GM19239 (cell line): ENCODE results near the gene ULBP2.
"Not testable (repeated sequence)": the region's sequence is repeated elsewhere in the genome, so short reads cannot be mapped to it uniquely, and the experiment has no call there.

ENCODE experiments used
- DNase-seq: peaks from one replicate; pipeline ENCODE4 v3.0.0; 2011; ENCODE audit warnings: low spot score; ENCODE audit not compliant: insufficient read length
- FAIRE-seq: peaks from 2 replicates; lab custom pipeline; 2011; peaks lifted over from hg19 to GRCh38; lab: Jason Lieb, UNC

Gene ULBP2

GRCh38 chr6:149907317-149907716, 34.5 kb upstream of the ULBP2 start:
- no peak for FAIRE-seq
- DNase-seq = no peak

GRCh38 chr6:149908480-149908879, 33.3 kb upstream of the ULBP2 start:
- not testable (repeated sequence) for DNase-seq, FAIRE-seq

- FAIRE-seq (no peak), DNase-seq (no peak)
Measured at GRCh38 chr6:149909701-149910470, 31.9 kb upstream of the ULBP2 start.

GRCh38 chr6:149910721-149911151, 31.1 kb upstream of the ULBP2 start:
- FAIRE-seq (no peak), DNase-seq (no peak)

GRCh38 chr6:149912680-149913079, 29.1 kb upstream of the ULBP2 start:
- not testable (repeated sequence) for DNase-seq, FAIRE-seq

GRCh38 chr6:149913085-149913484, 28.7 kb upstream of the ULBP2 start:
- DNase-seq (no peak), FAIRE-seq (no peak)

GRCh38 chr6:149913540-149914240, 28.1 kb upstream of the ULBP2 start:
- no peak for FAIRE-seq
- DNase-seq = no peak

- DNase-seq (no peak), FAIRE-seq (no peak)
Measured at GRCh38 chr6:149915970-149916865, 25.6 kb upstream of the ULBP2 start.

GRCh38 chr6:149917679-149918078, 24.1 kb upstream of the ULBP2 start:
- DNase-seq = no peak

GRCh38 chr6:149918151-149918905, 23.5 kb upstream of the ULBP2 start:
- FAIRE-seq = no peak
- no peak for DNase-seq

More at GRCh38 chr6:149917679-149918078, 24.1 kb upstream of the ULBP2 start:
- no peak for FAIRE-seq

GRCh38 chr6:149919126-149919833, 22.5 kb upstream of the ULBP2 start:
- not testable (repeated sequence) for FAIRE-seq, DNase-seq

GRCh38 chr6:149919834-149920225, 22.0 kb upstream of the ULBP2 start:
- FAIRE-seq (no peak), DNase-seq (no peak)

- FAIRE-seq = no peak
Measured at GRCh38 chr6:149921361-149921760, 20.5 kb upstream of the ULBP2 start.

GRCh38 chr6:149922091-149922490, 19.7 kb upstream of the ULBP2 start:
- not testable (repeated sequence) for DNase-seq, FAIRE-seq

More at GRCh38 chr6:149921361-149921760, 20.5 kb upstream of the ULBP2 start:
- DNase-seq = no peak

GRCh38 chr6:149922642-149923326, 19.0 kb upstream of the ULBP2 start, which contains the start of gene RAET1G:
RAET1G (minus strand) TSS chr6:149923121; CDS start chr6:149923010, 111 bp downstream.
- DNase-seq = no peak
- no peak for FAIRE-seq

- DNase-seq = no peak
- FAIRE-seq = no peak
Measured at GRCh38 chr6:149923327-149923986, 18.4 kb upstream of the ULBP2 start.

- no peak for FAIRE-seq
- no peak for DNase-seq
Measured at GRCh38 chr6:149924206-149924932, 17.4 kb upstream of the ULBP2 start.
